Omental fat pad (tissue), 4 donors: Measurements from ENCODE around the gene MAP3K4. TPM values are rescaled to one million over a fixed set of nuclear protein-coding genes. Genes with fewer than 3 reads are reported as not detected.

Source experiments
- ATAC-seq: fragments of 150-250 bp; one replicate; pipeline ENCODE4 v1.9.1; 2016; ENCODE audit warnings: mild to moderate bottlenecking, moderate library complexity; ENCODE audit not compliant: low FRiP score
- DNase-seq: peaks from one replicate; pipeline ENCODE4 v3.0.0-alpha.2; 2019; ENCODE audit warnings: low spot score
- total RNA-seq, 4 donors: library from RNA; depleted of rRNA; stranded (reverse); fragments of >200 nt; gene quantifications; one replicate each; pipeline ENCODE4 v1.1.0, GENCODE V29; 2016
- TF ChIP-seq, protein P1 (sequence below), 3 donors: fragments of 450-650 bp; IDR thresholded peaks; one replicate each; pipeline ENCODE4 v1.5.1; 2016 to 2017; ENCODE audit warnings: antibody characterized with exemption in 3 of 3, mild to moderate bottlenecking in 3 of 3, moderate library complexity in 2 of 3

The MAP3K4 gene
- total RNA-seq, 4 donors from 2014 or later, result 18.9 to 33.6 (median 25.0) TPM

DNA sequence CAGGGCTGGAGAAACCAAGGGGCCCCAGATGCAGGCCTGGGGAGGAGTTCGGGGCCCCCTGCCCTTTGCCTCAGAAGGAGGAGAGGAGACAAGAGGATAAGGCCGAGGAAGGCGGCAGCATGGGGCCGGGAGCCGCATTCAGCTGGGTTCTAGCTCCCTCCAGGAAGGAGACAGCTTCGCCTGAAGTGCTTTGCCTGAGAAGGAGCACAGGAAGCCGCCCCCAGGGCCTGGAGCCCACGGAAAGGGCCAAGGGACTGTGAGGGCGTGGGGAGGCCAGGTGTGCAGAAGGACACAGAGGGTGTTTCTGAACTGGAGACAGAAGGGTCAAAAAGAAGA lies 160.9 kb downstream of the MAP3K4 start:
- DNase-seq (no peak), ATAC-seq (no peak)
- TF ChIP-seq, protein P1, sequence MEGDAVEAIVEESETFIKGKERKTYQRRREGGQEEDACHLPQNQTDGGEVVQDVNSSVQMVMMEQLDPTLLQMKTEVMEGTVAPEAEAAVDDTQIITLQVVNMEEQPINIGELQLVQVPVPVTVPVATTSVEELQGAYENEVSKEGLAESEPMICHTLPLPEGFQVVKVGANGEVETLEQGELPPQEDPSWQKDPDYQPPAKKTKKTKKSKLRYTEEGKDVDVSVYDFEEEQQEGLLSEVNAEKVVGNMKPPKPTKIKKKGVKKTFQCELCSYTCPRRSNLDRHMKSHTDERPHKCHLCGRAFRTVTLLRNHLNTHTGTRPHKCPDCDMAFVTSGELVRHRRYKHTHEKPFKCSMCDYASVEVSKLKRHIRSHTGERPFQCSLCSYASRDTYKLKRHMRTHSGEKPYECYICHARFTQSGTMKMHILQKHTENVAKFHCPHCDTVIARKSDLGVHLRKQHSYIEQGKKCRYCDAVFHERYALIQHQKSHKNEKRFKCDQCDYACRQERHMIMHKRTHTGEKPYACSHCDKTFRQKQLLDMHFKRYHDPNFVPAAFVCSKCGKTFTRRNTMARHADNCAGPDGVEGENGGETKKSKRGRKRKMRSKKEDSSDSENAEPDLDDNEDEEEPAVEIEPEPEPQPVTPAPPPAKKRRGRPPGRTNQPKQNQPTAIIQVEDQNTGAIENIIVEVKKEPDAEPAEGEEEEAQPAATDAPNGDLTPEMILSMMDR (IDR thresholded peaks at IDR 0.05), result no peak

DNA sequence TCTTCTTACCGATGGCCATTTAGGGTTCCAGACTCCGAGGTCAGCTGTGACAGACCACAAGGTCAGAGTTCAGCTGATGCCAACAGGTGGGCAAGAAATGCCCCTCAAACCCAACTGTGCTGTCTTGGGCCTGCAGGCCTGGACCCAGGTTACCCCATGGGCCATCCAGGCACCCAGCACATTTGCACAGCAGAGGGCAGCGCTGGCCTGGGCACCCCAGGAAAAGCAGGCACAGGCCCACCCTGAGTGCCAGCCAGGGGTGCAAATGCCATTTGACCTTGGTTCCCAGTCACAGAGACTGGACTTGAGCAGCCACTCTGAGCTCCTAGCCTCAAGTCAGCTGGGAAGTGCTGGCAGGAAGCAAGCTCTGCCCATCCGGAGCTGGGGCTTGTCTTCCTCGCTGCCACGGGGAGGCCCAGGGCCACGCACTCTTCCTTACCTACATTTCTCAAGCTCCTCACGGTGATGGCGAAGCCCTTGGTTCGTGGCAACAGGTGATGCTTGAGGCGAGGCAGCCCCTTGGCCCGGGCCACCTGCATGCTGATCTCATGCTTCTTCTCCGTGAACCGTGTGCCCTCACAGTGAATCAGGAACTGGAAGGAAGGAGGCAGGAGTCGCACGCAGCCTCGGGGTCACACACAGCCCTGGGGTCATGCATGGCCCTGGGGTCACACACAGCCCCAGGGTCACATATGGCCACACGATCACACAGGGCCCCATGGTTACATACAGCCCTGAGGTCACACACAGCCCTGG lies 161.5 kb downstream of the MAP3K4 start:
- TF ChIP-seq, protein P1 (IDR thresholded peaks at IDR 0.05), result no peak
- peak; percentile 24 for ATAC-seq
- DNase-seq, result no peak

DNA sequence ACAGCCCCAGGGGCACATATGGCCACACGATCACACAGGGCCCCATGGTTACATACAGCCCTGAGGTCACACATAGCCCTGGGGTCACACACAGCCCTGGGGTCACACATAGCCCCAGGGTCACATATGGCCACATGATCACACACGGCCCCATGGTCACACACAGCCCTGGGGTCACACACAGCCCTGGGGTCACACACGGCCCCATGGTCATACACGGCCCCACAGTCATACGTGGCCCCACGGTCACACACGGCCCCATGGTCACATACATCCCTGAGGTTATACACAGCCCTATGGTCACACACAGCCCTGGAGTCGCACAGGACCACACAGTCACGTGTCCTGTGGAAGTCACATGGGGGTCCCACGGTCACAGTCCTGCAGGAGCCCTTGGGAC lies 162.2 kb downstream of the MAP3K4 start:
- ATAC-seq (no peak), DNase-seq (no peak)
- TF ChIP-seq, protein P1 (IDR thresholded peaks at IDR 0.05), result no peak

DNA sequence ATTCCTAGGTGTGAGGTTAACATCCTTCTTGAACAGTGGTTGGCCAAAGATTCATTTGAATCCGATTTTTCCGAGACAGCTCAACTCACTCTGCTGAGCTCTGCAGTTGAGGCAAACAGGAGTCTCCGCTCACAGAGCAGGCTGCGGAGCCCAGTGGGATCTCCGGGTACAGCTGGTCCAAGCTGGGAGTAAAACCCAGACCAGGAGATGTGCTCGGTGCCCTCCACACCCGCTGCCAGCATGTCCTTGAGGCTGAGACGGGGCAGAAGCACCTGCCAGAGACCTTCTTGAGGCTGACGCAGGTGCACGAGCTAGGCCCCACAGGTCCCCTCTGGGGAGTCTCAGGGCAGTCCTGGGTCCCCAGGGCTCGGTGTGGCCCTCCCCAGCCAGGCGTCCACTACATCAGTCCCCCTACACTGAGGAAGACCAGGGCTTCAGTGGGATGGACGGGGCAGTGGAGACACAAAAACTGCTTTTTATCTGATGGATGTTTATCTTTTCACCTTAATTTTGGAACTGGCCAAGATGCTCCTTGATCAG lies 163.3 kb downstream of the MAP3K4 start:
- ATAC-seq (peak; percentile 37), DNase-seq (no peak)
- TF ChIP-seq, protein P1 (IDR thresholded peaks at IDR 0.05), result no peak

DNA sequence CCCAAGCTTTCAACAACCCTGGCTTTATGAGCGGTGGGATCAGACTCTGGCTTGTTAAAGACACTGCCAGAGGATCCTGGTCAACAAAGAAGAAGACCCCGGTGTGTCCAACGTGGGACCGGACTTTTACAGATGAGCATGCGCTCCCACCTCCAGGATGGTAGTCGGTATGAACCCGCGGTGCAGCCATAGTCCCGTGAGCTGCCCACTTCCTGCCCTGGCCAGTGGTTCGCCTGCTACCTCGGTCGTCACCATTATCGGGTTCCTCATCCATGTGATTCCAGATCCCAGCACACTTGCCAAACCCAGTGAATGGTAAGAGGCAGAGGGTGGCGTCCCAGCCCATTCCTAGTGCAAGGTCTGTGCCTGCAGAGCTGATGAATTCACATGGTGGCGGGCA lies 169.6 kb downstream of the MAP3K4 start:
- ATAC-seq (no peak), DNase-seq (no peak)
- TF ChIP-seq, protein P1 (IDR thresholded peaks at IDR 0.05), result no peak

DNA sequence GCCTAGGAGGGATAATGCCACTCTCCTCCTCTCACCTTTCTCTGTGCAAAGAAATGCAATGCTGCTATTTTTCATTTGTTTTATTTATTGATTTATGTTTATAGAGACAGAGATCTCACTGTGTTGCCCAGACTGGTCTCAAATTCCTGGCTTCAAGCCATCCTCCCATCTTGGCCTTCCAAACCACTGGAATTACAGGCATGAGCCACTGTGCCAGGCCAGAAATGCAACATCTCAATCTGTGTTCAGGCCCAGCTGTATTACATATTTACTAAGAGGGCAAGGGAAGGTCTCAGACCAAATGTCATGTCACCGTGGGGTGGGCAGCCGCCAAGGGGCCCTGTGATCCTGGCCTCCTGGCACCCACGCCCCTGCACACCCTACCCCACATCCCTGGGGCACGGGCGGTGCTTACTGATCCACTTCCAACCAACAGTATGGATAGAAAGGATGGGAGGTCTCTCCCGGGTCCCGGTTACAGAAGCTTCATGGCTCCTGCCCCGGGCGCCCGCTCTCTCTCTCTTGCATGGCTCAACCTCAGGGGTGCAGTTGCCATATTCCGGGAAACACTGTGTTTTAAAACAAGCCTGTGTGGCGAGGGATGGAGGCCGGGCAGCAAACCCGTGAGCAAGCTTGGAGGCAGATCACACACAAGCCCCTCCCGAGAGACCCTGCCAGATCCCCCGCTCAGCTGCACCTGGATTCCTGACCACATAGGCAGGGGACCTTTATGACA lies 170.5 kb downstream of the MAP3K4 start:
- DNase-seq (no peak), ATAC-seq (no peak)
- TF ChIP-seq, protein P1 (IDR thresholded peaks at IDR 0.05), result no peak
